ENCODE data around the gene EDEM2.

DNA sequence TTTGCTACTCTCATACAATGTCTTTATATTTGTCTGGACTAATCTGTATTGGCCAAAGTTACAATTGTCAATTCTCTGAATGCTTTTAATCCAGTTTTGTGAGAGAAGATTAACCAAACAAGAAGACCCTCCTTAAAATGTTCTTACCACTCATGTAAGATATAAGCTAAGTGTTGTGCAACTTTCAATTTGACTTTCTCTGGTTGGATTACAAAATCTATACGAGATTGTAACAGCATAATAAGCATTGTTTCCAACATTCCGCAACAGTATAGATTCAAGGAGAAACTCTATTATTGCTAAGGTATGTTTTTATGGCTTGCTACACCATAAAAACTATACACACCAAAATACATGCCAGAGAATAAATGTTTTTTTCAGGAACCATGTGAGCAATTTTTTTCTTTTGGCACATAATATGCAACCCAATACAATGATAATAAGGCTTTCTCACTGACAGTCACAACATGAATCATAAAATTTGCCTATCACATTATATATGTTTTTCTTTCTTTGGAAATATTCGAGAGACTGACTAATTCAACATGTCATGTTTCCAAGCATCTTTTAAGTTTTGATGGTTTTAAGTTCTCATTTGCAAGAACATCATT, 42.3 kb downstream of the EDEM2 start:
- TF ChIP-seq BHLHE40 (IDR thresholded peaks at IDR 0.05; ENCODE audit: borderline replicate concordance) (no peak), ELF4 (IDR thresholded peaks at IDR 0.05) (no peak), ARNT (IDR thresholded peaks at IDR 0.05) (no peak), SP1 (IDR thresholded peaks at IDR 0.05) (no peak), HDGF (IDR thresholded peaks at IDR 0.05; ENCODE audit: borderline replicate concordance) (no peak), TARDBP (IDR thresholded peaks at IDR 0.05) (no peak), LEF1 (IDR thresholded peaks at IDR 0.05; ENCODE audit: borderline replicate concordance) (no peak), FOXK2 (IDR thresholded peaks at IDR 0.05) (no peak)

All from HEK293T (cell line).